HEK293T (cell line): ENCODE results near the gene MAGEB10.

Source experiments
- CTCF ChIA-PET: fragments of 350-600 bp; formaldehyde crosslinking; extraction: SDS; loops from one replicate; lab custom pipeline; 2021; ENCODE audit warnings: antibody characterized with exemption, inconsistent platforms; lab: Yijun Ruan, JAX
- POLR2A ChIA-PET: fragments of 350-600 bp; formaldehyde crosslinking; extraction: SDS; loops from one replicate; lab custom pipeline; 2020; ENCODE audit warnings: antibody characterized with exemption, inconsistent platforms; lab: Yijun Ruan, JAX
- DNase-seq: peaks from one replicate; pipeline ENCODE4 v3.0.0; 2012; ENCODE audit warnings: mixed read lengths; ENCODE audit errors: extremely low spot score
- ARNT ChIP-seq: fragments of 450-650 bp; IDR thresholded peaks from 2 replicates; pipeline ENCODE4 v1.6.1; 2017; ENCODE audit warnings: mild to moderate bottlenecking
- BHLHE40 ChIP-seq: fragments of 450-650 bp; IDR thresholded peaks from 2 replicates; pipeline ENCODE4 v1.6.1; 2016; ENCODE audit warnings: mild to moderate bottlenecking, moderate library complexity, borderline replicate concordance
- CTBP1 ChIP-seq: fragments of 450-650 bp; IDR thresholded peaks from 2 replicates; pipeline ENCODE4 v1.6.1; 2016; ENCODE audit warnings: borderline replicate concordance
- ELF4 ChIP-seq: fragments of 450-650 bp; IDR thresholded peaks from 2 replicates; pipeline ENCODE4 v1.6.1; 2017; ENCODE audit warnings: antibody characterized with exemption
- FOXA1 ChIP-seq: fragments of 450-650 bp; IDR thresholded peaks from 2 replicates; pipeline ENCODE4 v1.6.1; 2016; ENCODE audit warnings: mild to moderate bottlenecking
- FOXK2 ChIP-seq: fragments of 450-650 bp; IDR thresholded peaks from 2 replicates; pipeline ENCODE4 v1.6.1; 2016; ENCODE audit warnings: mild to moderate bottlenecking
- FOXM1 ChIP-seq: fragments of 450-650 bp; IDR thresholded peaks from 2 replicates; pipeline ENCODE4 v1.6.1; 2017; ENCODE audit warnings: mild to moderate bottlenecking, borderline replicate concordance
- HDGF ChIP-seq: fragments of 450-650 bp; IDR thresholded peaks from 2 replicates; pipeline ENCODE4 v1.6.1; 2017; ENCODE audit warnings: antibody characterized with exemption, borderline replicate concordance
- L3MBTL2 ChIP-seq: fragments of 450-650 bp; conservative IDR thresholded peaks from 2 replicates; pipeline ENCODE4 v1.6.1; 2016; ENCODE audit warnings: mild to moderate bottlenecking
- LEF1 ChIP-seq: fragments of 450-650 bp; IDR thresholded peaks from 2 replicates; pipeline ENCODE4 v1.6.1; 2017; ENCODE audit warnings: mild to moderate bottlenecking, borderline replicate concordance
- NFRKB ChIP-seq: fragments of 450-650 bp; IDR thresholded peaks from 2 replicates; pipeline ENCODE4 v1.6.1; 2016; ENCODE audit warnings: mild to moderate bottlenecking, moderate library complexity
- SP1 ChIP-seq: fragments of 450-650 bp; IDR thresholded peaks from 2 replicates; pipeline ENCODE4 v1.6.1; 2017
- SUZ12 ChIP-seq: fragments of 450-650 bp; IDR thresholded peaks from 2 replicates; pipeline ENCODE4 v1.6.1; 2016; ENCODE audit warnings: mild to moderate bottlenecking
- TARDBP ChIP-seq: fragments of 450-650 bp; IDR thresholded peaks from 2 replicates; pipeline ENCODE4 v1.6.1; 2016
- ZNF384 ChIP-seq: fragments of 450-650 bp; IDR thresholded peaks from 2 replicates; pipeline ENCODE4 v1.6.1; 2016
- TF ChIP-seq, protein P1 (sequence below): fragments of 450-650 bp; IDR thresholded peaks from 2 replicates; pipeline ENCODE4 v1.6.1; 2016

MAGEB10 gene, protein sequence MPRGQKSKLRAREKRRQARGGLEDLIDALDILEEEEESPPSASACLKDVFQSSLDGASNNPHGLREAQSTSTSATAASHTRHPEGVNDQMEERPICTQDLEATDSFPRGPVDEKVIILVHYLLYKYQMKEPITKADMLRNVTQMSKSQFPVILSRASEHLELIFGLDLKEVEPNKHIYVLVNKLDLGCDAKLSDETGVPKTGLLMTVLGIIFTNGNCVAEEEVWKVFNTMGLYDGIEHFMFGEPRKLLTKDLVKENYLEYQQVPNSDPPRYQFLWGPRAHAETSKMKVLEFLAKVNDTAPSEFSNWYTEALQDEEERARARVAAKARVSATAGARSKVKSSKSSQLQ

DNA sequence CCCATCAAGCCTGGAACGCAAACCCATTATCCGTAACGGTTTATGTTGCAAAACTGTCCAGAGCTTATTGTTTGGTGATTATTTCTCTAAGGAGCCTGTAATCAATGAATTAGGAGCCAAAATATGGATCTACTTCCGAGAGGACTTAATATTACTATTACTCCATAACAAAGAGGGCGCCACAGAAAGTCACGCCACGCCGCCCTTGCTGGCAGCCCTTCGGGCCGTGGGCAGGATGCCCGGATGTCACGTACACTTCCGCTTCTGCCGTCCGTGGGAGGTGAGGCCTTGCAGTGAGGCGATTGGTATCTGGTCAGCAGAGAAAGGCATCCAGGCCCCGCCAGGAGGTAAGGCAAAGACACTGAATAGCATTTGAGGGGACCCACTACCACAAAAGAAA is at the start of gene MAGEB10:
TSS of gene MAGEB10 (plus strand) at position 301 of the 400 bp plus-strand sequence. CDS start 13,317 bp downstream, outside the sequence.
- TF ChIP-seq TARDBP = no peak
- no peak for TF ChIP-seq FOXM1
- TF ChIP-seq NFRKB = no peak
- no peak for TF ChIP-seq CTBP1
- TF ChIP-seq HDGF = no peak
- TF ChIP-seq FOXA1 = no peak
- no peak for TF ChIP-seq ELF4
- no peak for TF ChIP-seq FOXK2
- ChIA-PET CTCF (no interaction called here), POLR2A (no interaction called here)
- no peak for DNase-seq

DNA sequence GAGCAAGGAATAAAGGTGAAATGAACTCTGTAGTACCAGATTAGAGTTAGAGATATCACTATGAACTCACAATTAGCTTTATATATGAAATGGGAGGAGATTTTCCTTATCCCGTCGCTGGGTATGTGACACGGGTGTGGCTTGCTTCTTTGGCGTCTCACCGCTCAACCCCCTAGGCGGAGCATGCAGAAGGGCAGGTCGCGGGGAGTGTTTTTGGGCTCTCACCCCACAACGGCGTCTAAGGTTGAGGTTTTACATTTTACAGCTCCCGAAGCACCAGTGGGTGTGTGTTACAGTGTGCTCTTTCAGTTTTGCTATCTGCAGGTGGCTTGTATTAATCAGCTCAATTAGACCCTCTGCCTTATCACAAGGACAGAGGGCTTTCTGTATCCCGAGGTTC is 42.1 kb upstream of the MAGEB10 start:
- ChIA-PET CTCF (no interaction called here), POLR2A (no interaction called here)
- TF ChIP-seq ELF4 (no peak), FOXA1 (no peak)
- no peak for DNase-seq

DNA sequence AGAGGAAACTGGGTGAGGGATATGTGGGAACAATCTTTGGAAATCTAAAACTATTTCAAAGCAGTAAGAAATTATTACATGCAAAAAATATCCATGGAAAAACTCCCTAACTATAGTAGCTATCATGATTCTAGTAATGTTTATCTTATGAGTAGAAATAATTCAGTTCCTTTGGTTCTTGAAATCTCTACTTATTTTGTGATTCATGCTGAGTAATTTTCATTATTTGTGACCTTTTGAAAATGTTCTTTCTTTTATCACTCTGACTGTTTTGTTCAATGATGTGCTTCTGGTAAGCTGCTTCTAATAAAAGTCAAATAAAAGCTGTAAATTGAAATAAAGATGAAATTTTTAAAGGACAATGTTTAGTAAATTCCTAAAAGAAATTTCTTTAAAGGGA is 40.4 kb upstream of the MAGEB10 start:
- ChIA-PET CTCF (no interaction called here), POLR2A (no interaction called here)
- TF ChIP-seq, protein P1, sequence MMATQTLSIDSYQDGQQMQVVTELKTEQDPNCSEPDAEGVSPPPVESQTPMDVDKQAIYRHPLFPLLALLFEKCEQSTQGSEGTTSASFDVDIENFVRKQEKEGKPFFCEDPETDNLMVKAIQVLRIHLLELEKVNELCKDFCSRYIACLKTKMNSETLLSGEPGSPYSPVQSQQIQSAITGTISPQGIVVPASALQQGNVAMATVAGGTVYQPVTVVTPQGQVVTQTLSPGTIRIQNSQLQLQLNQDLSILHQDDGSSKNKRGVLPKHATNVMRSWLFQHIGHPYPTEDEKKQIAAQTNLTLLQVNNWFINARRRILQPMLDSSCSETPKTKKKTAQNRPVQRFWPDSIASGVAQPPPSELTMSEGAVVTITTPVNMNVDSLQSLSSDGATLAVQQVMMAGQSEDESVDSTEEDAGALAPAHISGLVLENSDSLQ = no peak
- TF ChIP-seq BHLHE40 (no peak), SUZ12 (no peak), FOXK2 (no peak), LEF1 (no peak), ARNT (no peak)
- DNase-seq = no peak

DNA sequence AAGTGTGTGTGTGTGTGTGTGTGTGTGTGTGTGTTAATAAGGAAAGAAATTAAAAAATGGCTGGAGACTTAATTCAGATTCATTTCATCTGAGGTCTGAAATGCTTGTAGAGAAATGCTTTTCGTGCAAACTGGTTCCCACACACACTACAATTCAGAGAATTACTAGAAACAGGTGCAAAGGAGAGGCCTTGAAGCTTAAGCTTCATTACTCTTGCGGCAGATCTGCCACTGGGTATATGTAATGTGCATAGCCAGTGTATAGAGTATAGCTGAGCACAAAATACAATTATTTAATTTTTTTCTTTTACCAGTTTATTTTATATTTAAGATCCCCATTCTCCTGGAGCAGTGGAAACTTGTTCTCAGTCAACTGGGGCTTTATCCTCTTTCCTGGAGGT is 31.8 kb upstream of the MAGEB10 start:
- no peak for TF ChIP-seq TARDBP
- TF ChIP-seq L3MBTL2 = no peak
- no peak for TF ChIP-seq FOXM1
- no peak for TF ChIP-seq CTBP1
- no peak for TF ChIP-seq NFRKB
- TF ChIP-seq SUZ12 = no peak
- TF ChIP-seq SP1 = no peak
- TF ChIP-seq FOXA1 = no peak
- TF ChIP-seq ZNF384 = no peak
- TF ChIP-seq ELF4 = no peak
- no peak for TF ChIP-seq LEF1
- no peak for DNase-seq
- POLR2A ChIA-PET = no interaction called here
- CTCF ChIA-PET = no interaction called here

DNA sequence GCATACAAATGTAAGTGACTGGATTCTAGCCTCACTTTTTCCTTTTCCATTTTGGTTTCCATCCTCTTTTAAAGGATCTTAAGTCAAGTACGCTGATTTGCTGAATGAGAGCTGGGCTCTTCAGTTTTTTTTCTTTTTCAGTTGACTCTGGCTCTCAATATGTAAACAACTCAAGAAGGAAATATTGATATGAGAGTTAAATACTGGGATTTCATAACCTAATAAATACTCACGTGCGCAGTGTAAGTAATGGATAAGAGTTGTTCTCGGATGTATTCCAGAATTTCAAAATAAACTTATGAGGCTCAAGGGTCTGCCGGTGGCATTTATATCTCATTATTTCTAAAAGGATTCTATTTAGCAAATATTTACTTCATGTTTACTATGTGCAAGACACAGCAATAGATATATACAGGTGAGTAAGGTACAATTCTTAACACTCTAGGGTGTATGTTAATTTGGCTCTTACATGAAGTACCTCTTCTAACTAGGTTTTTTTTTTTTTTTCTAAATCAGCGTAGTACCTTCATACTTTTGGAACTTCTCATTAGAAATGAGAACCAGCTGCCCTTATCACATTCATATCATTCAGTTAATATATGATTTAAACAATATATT is 11.0 kb upstream of the MAGEB10 start:
- ChIA-PET CTCF (no interaction called here), POLR2A (no interaction called here)
- TF ChIP-seq SUZ12 = no peak
- no peak for TF ChIP-seq ZNF384
- TF ChIP-seq SP1 = no peak
- no peak for TF ChIP-seq L3MBTL2
- TF ChIP-seq ARNT = no peak
- TF ChIP-seq LEF1 = no peak
- TF ChIP-seq FOXM1 = no peak
- TF ChIP-seq, protein P1 = no peak
- no peak for TF ChIP-seq FOXK2
- TF ChIP-seq BHLHE40 = no peak
- no peak for TF ChIP-seq TARDBP
- TF ChIP-seq ELF4 = no peak
- no peak for TF ChIP-seq CTBP1
- no peak for TF ChIP-seq NFRKB
- TF ChIP-seq FOXA1 = no peak
- no peak for DNase-seq

DNA sequence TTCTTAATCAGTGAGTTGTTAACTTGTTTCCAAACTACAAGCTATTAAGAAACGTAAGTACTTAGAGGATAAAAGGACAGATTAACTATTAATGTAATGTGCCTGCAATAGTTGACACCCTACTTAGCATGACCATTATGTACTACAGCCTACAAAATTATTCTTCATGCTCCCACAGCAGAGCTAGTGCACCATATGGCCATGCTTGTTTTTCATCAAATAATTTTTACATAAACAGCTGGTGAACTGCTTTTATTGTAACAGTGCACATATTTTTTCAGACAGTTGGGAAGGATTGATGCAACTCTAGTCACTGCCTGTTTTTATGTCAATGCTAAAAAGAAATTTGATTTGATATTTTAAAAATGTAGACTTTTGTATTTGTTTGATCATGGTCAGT is 10.2 kb upstream of the MAGEB10 start:
- ChIA-PET POLR2A (no interaction called here), CTCF (no interaction called here)

More for the DNA sequence above, 10.2 kb upstream of the MAGEB10 start:
- TF ChIP-seq HDGF (no peak), FOXM1 (no peak), CTBP1 (no peak), ARNT (no peak), TARDBP (no peak), ELF4 (no peak), L3MBTL2 (no peak)
- TF ChIP-seq, protein P1 = no peak
- DNase-seq = no peak
